HK-2 (cell line): ENCODE results near the gene TXLNA.

Source experiments
- DNase-seq: peaks from one replicate; pipeline ENCODE4 v3.0.0-alpha.2; 2018; ENCODE audit not compliant: unreplicated experiment

Gene TXLNA

GRCh38 chr1:32215629-32216480 lies 36.4 kb downstream of the TXLNA start:
- peak; percentile 66 for DNase-seq

- DNase-seq: no peak
Observed at GRCh38 chr1:32216566-32216965, 37.1 kb downstream of the TXLNA start.

DNA sequence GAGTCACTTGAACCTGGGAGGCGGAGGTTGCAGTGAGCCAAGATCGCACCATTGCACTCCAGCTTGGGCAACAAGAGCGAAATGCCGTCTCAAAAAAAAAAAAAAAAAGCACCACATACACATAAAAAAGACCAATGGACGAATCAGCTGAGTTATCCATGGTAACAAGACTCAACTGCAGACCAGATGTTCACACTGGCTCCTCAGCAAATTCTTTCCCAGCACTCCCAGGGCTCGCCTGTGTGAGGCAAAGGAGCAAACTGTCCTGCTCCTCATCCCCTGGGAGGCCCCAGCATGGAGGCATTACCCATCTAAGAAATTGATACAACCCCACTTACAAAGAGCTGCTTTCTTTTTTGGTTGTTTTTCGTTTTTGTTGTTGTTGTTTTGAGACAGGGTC lies 39.5 kb downstream of the TXLNA start:
- DNase-seq: no peak

GRCh38 chr1:32220746-32221580 lies 41.5 kb downstream of the TXLNA start:
- DNase-seq: no peak

GRCh38 chr1:32221581-32221979 lies 42.1 kb downstream of the TXLNA start:
- no peak for DNase-seq

DNA sequence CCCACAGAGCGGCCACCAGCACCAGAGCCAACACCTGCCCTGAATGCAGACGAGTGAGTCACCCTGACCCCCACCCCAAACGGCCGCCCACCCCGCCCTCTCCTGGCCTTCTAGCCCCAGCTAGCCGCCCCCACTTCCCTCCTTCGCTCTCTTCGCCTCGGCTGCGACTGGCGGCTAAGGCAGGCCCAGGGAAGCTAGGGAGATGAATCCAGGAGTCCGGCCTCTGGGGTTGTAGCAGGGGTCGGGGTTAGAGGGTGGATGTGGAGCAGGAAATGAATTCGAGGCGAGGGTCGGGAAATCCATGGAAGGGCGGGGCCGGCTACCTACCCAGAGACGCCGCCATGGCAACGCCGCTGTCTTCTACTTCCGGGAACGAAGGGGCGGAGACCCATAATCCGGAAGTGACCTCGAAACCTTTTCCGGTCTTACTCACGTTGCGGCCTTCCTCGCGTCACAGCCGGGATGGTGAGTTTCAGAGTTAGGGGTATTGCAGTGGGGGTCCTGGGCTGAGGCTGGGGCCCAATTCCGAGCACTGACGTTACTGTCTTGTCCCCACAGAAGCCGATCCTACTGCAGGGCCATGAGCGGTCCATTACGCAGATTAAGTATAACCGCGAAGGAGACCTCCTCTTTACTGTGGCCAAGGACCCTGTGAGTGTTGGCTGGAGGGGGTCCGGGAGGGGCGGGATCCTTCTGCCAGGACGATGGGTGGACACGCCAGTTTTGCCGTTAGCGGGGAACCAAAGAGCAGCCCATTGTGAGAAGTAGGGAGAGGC lies 42.7 kb downstream of the TXLNA start, which contains the start of the genes EIF3I and TMEM234:
Gene EIF3I (plus strand): TSS at position 428 of the 776 bp plus-strand sequence. CDS start 35 bp downstream, at position 463.
Gene TMEM234 (minus strand): TSS at position 374 of the 776 bp plus-strand sequence. CDS start 31 bp downstream, at position 343.
- DNase-seq: peak; percentile 87

DNA sequence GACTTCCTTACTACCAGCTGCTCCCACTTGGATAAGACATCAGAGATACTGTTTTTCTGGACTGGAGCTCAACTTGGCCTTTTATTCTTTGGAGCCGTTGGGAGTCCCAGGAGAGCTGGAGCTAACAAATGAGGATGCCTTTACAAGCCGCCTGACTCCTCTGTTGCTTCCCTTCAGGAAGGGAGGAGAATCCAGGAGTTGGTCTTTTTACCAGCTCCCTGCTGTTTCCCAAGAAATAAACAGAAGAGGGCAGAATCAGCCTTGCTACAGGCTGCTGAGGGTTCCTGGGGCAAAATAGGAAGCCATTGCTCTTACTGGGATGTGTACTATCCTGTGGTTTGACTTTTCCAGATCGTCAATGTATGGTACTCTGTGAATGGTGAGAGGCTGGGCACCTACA lies 44.2 kb downstream of the TXLNA start:
- no peak for DNase-seq

DNA sequence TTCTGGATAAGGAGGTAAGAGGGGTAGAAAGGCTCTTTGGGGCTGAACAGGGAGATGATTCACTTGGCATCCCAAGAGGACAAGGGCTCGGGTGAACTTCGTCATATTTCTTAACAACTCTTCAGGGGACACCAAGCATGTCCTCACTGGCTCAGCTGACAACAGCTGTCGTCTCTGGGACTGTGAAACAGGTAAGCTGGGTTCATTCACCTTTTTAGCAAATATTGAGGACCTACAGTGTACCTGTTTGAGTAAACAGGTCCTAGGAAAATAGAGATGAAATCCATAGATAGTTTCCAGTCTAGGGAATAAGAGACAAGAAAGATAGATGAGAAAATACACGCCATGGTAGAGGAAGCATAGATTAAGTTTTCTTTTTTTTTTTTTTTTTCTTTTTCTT lies 44.8 kb downstream of the TXLNA start:
- DNase-seq: no peak

- DNase-seq: no peak
Observed at GRCh38 chr1:32228771-32229170, 49.3 kb downstream of the TXLNA start.

- DNase-seq: no peak
Observed at GRCh38 chr1:32231843-32232432, 52.5 kb downstream of the TXLNA start.

GRCh38 chr1:32232558-32233304 lies 53.3 kb downstream of the TXLNA start:
- no peak for DNase-seq

- DNase-seq: no peak
Observed at GRCh38 chr1:32234792-32235191, 55.3 kb downstream of the TXLNA start.

DNA sequence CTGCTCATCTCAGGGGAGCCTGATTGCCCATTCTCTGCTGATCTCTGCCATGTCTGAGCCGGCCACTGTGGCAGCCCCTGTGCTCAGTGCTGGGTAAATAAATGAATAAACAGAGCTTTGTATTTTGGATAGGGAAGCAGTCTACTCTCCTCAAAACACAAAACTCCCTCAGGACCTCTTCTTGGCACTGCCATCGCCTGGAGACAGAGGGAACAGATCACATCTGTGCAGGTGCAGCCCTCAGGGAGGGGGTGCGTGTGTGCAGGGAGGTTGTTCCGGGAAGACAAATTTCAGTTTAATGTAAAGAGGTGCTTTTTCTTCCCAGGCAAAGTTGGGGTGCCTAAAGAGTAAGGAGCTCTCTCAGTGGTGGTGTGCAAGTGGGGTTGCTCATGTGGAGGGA lies 59.9 kb downstream of the TXLNA start:
- DNase-seq: no peak

- DNase-seq: no peak
Observed at GRCh38 chr1:32239790-32240139, 60.3 kb downstream of the TXLNA start.

- no peak for DNase-seq
Observed at GRCh38 chr1:32240140-32240951, 60.9 kb downstream of the TXLNA start.

GRCh38 chr1:32241001-32241763 lies 61.7 kb downstream of the TXLNA start:
- DNase-seq: peak; percentile 71

DNA sequence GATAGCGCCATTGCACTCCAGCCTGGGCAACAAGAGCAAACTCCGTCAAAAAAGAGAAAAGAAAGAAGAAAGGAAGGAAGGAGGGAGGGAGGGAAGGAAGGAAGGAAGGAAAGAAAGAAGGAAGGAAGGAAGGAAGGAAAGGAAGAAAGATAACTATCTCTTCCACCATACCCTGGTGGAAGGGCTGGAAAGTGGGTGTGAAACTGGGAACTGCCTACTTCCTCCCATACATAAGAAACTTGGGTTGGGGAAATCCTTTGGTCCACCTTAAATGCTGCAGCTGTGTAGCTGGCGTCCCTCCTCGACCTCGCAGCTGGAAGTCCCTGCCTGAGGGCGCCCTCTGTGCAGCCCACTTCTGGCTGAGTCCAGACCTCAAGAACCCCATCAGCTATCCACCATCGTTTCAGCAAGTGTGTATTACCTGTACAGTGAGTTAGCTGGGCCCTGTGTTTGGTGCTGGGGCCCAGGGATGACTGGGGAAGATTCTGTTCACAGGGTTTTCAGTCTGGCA lies 62.9 kb downstream of the TXLNA start:
- no peak for DNase-seq

GRCh38 chr1:32246888-32247273 lies 67.4 kb downstream of the TXLNA start, which contains the start of gene FAM167B:
FAM167B (plus strand) TSS chr1:32247222; CDS start chr1:32247422, 200 bp downstream.
- no peak for DNase-seq

DNA sequence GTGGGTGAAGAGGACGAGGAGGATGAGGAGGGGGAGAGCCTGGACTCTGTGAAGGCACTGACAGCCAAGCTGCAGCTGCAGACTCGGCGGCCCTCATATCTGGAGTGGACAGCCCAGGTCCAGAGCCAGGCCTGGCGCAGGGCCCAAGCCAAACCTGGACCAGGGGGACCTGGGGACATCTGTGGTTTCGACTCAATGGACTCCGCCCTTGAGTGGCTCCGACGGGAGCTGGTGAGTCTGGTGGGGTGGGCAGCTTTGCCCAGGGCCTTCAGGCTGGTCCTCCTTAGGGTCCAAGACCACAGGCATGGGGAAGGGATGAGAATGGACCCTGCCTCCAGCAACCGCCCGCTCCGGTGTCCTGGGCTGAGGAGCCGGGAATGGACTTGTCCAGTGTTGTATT lies 68.0 kb downstream of the TXLNA start:
- no peak for DNase-seq
